Activated CD8-positive, alpha-beta memory T cell treated with anti-CD3 and anti-CD28 coated beads, Interleukin-2, amount 50 U/mL, for 1 hour (primary cell): ENCODE data around the gene LTBP2.
"Not testable (repeated sequence)": the region's sequence is repeated elsewhere in the genome, so short reads cannot be mapped to it uniquely, and the experiment has no call there.

Source experiments
- DNase-seq: peaks from one replicate; pipeline ENCODE4 v3.0.0-alpha.2; 2020; ENCODE audit errors: extremely low read depth

The LTBP2 gene

GRCh38 chr14:74551001-74551400 is 61.0 kb downstream of the LTBP2 start:
- no peak for DNase-seq

- DNase-seq = no peak
Measured at GRCh38 chr14:74550071-74550470, 62.0 kb downstream of the LTBP2 start.

- no peak for DNase-seq
Measured at GRCh38 chr14:74549588-74549987, 62.4 kb downstream of the LTBP2 start.

- DNase-seq = no peak
Measured at GRCh38 chr14:74548881-74549280, 63.2 kb downstream of the LTBP2 start.

GRCh38 chr14:74547331-74547927 is 64.6 kb downstream of the LTBP2 start:
- no peak for DNase-seq

GRCh38 chr14:74546416-74546815 is 65.6 kb downstream of the LTBP2 start:
- no peak for DNase-seq

- DNase-seq = no peak
Measured at GRCh38 chr14:74545386-74545785, 66.7 kb downstream of the LTBP2 start.

GRCh38 chr14:74543771-74544438 is 68.1 kb downstream of the LTBP2 start:
- DNase-seq = no peak

- no peak for DNase-seq
Measured at GRCh38 chr14:74542056-74542685, 69.9 kb downstream of the LTBP2 start.

GRCh38 chr14:74541225-74541624 is 70.8 kb downstream of the LTBP2 start:
- DNase-seq = no peak

GRCh38 chr14:74539503-74539902 is 72.5 kb downstream of the LTBP2 start:
- no peak for DNase-seq

GRCh38 chr14:74538411-74539391 is 73.3 kb downstream of the LTBP2 start:
- no peak for DNase-seq

GRCh38 chr14:74536336-74536735 is 75.7 kb downstream of the LTBP2 start:
- DNase-seq = not testable (repeated sequence)

- DNase-seq = no peak
Measured at GRCh38 chr14:74535756-74536325, 76.2 kb downstream of the LTBP2 start.

GRCh38 chr14:74533576-74533975 is 78.5 kb downstream of the LTBP2 start:
- no peak for DNase-seq

- no peak for DNase-seq
Measured at GRCh38 chr14:74532246-74532645, 79.8 kb downstream of the LTBP2 start.

- DNase-seq = no peak
Measured at GRCh38 chr14:74531467-74531866, 80.6 kb downstream of the LTBP2 start.

- no peak for DNase-seq
Measured at GRCh38 chr14:74531006-74531405, 81.0 kb downstream of the LTBP2 start.

GRCh38 chr14:74528886-74529285 is 83.2 kb downstream of the LTBP2 start:
- DNase-seq = no peak

GRCh38 chr14:74528406-74528805 is 83.6 kb downstream of the LTBP2 start:
- no peak for DNase-seq

- no peak for DNase-seq
Measured at GRCh38 chr14:74527736-74528280, 84.2 kb downstream of the LTBP2 start.
